ENCODE results near the gene SRGAP1.

Gene SRGAP1

GRCh38 chr12:63905544-63905943, 61.0 kb downstream of the SRGAP1 start:
- DNase-seq (ENCODE audit: insufficient read length, low spot score) (no peak), FAIRE-seq (no peak)
- TF ChIP-seq, protein P1, sequence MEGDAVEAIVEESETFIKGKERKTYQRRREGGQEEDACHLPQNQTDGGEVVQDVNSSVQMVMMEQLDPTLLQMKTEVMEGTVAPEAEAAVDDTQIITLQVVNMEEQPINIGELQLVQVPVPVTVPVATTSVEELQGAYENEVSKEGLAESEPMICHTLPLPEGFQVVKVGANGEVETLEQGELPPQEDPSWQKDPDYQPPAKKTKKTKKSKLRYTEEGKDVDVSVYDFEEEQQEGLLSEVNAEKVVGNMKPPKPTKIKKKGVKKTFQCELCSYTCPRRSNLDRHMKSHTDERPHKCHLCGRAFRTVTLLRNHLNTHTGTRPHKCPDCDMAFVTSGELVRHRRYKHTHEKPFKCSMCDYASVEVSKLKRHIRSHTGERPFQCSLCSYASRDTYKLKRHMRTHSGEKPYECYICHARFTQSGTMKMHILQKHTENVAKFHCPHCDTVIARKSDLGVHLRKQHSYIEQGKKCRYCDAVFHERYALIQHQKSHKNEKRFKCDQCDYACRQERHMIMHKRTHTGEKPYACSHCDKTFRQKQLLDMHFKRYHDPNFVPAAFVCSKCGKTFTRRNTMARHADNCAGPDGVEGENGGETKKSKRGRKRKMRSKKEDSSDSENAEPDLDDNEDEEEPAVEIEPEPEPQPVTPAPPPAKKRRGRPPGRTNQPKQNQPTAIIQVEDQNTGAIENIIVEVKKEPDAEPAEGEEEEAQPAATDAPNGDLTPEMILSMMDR (IDR thresholded peaks at IDR 0.05; ENCODE audit: insufficient read depth, missing control alignments), result no peak

GRCh38 chr12:63906876-63907275, 62.4 kb downstream of the SRGAP1 start:
- TF ChIP-seq, protein P1 (IDR thresholded peaks at IDR 0.05; ENCODE audit: insufficient read depth, missing control alignments), result no peak
- no peak for DNase-seq (ENCODE audit: insufficient read length, low spot score)
- FAIRE-seq, result no peak

- FAIRE-seq (no peak), DNase-seq (ENCODE audit: insufficient read length, low spot score) (no peak)
- TF ChIP-seq, protein P1 (IDR thresholded peaks at IDR 0.05; ENCODE audit: insufficient read depth, missing control alignments), result no peak
Measured at GRCh38 chr12:63907561-63907960, 63.1 kb downstream of the SRGAP1 start.

GRCh38 chr12:63909746-63910145, 65.2 kb downstream of the SRGAP1 start:
- FAIRE-seq (no peak), DNase-seq (ENCODE audit: insufficient read length, low spot score) (no peak)
- TF ChIP-seq, protein P1 (IDR thresholded peaks at IDR 0.05; ENCODE audit: insufficient read depth, missing control alignments), result no peak

DNA sequence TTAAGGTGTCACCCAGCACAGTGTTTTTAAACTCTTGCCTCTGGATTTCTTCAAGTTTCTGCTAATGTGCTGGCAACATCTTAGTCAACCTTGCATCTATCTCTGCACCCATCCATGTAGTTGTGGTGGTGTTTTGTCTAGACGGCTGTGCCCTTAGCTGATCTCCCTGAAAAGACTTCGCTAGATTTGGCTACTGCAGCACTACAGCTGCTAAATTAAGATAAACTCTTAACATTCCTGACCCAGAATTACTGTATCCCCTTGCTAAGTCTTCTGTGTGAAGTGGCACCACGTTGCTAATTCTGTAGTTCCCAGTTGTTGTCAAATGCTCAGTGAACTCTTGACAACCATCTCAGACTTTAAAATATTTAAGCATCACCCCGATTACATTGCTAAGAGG, 66.8 kb downstream of the SRGAP1 start:
- FAIRE-seq, result no peak
- no peak for DNase-seq (ENCODE audit: insufficient read length, low spot score)
- TF ChIP-seq, protein P1 (IDR thresholded peaks at IDR 0.05; ENCODE audit: insufficient read depth, missing control alignments), result no peak

DNA sequence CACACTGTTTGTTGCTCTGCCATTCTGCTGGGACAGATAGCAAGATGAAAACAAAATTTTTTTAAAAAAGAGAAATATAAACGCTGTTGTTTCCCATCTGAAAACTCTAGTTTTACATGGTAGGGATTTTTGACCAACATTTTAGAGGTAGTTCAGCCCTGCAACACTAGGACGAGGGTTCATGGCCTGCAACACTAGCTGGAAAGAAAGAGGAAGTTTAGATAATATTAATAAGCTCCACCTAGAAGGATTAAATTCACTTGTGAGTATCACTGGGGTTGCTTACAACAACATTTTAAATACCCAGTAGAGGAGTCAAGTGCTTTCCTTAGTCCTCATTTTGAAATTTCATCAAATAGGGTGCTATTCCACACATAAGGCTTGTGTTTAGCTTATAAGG, 68.2 kb downstream of the SRGAP1 start:
- FAIRE-seq (no peak), DNase-seq (ENCODE audit: insufficient read length, low spot score) (no peak)
- TF ChIP-seq, protein P1 (IDR thresholded peaks at IDR 0.05; ENCODE audit: insufficient read depth, missing control alignments), result no peak

DNA sequence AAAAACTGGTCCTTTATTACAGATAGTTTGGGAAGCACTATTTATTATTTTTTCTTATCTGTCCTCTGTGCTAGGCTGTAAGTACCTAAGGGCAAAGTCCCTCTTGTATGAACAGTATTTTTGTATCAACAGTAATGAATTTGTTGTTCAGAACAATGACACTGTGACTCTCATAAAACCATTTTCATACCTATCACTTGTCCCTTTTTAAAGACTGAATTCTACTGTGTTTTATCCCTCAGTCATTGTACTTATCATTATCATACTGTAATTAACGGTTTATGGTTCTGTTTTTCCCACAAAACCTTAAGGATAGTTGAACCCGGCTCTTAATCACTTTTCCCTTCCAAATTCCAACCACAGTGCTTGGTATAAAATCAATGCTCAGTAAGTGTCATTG, 69.4 kb downstream of the SRGAP1 start:
- TF ChIP-seq, protein P1 (IDR thresholded peaks at IDR 0.05; ENCODE audit: insufficient read depth, missing control alignments), result no peak
- no peak for FAIRE-seq

More for the DNA sequence above, 69.4 kb downstream of the SRGAP1 start:
- DNase-seq (ENCODE audit: insufficient read length, low spot score), result no peak

Measured in D721Med (cell line).